WERI-Rb-1 (cell line): ENCODE measurements around the gene OR10H4.

Experiments used
- DNase-seq: peaks from one replicate; pipeline ENCODE4 v3.0.0-alpha.2; 2020
- H3K27ac ChIP-seq: fragments of 250-450 bp; sonication (Bioruptor Pico); 2 replicates; pipeline ENCODE4 v1.5.1; 2020; ENCODE audit warnings: mild to moderate bottlenecking, moderate library complexity
- H3K27me3 ChIP-seq: fragments of 250-450 bp; sonication (Bioruptor Pico); 2 replicates; pipeline ENCODE4 v1.5.1; 2021; ENCODE audit warnings: mild to moderate bottlenecking, low read depth, moderate library complexity; ENCODE audit not compliant: insufficient read depth, severe bottlenecking
- H3K36me3 ChIP-seq: fragments of 250-450 bp; sonication (Bioruptor Pico); 2 replicates; pipeline ENCODE4 v1.5.1; 2020; ENCODE audit warnings: mild to moderate bottlenecking, moderate library complexity
- H3K4me3 ChIP-seq: 2 replicates; pipeline ENCODE4 v1.5.1; 2011; ENCODE audit warnings: low read depth, mild to moderate bottlenecking, control low read depth, low read length
- H3K9me3 ChIP-seq: fragments of 250-450 bp; sonication (Bioruptor Pico); 2 replicates; pipeline ENCODE4 v1.5.1; 2021; ENCODE audit warnings: mild to moderate bottlenecking, moderate library complexity; ENCODE audit not compliant: severe bottlenecking
- CTCF ChIP-seq: IDR thresholded peaks from 2 replicates; pipeline ENCODE4 v1.5.1; 2011; ENCODE audit warnings: low read depth, mild to moderate bottlenecking, control low read depth, inconsistent platforms, low read length

OR10H4 gene

GRCh38 chr19:15911599-15912235 is 37.1 kb upstream of the OR10H4 start:
- H3K27me3 ChIP-seq: peaks cover 44% of the 10 kb centered on the region
- no peak for DNase-seq
- no peak overlapping the region for H3K27ac ChIP-seq
- H3K36me3 ChIP-seq: no peaks in the 10 kb centered on the region
- peaks cover 8% of the 10 kb centered on the region for H3K9me3 ChIP-seq
- no peak for TF ChIP-seq CTCF
- H3K4me3 ChIP-seq: no peak overlapping the region

- TF ChIP-seq CTCF: no peak
- Histone ChIP-seq H3K27ac (no peak overlapping the region), H3K27me3 (peaks cover 44% of the 10 kb centered on the region), H3K36me3 (no peaks in the 10 kb centered on the region), H3K4me3 (no peak overlapping the region), H3K9me3 (peaks cover 8% of the 10 kb centered on the region)
- no peak for DNase-seq
Observed at GRCh38 chr19:15913384-15913783, 35.4 kb upstream of the OR10H4 start.

GRCh38 chr19:15913830-15914229 is 35.0 kb upstream of the OR10H4 start:
- TF ChIP-seq CTCF: no peak
- Histone ChIP-seq H3K9me3 (peaks cover 8% of the 10 kb centered on the region), H3K27me3 (peaks cover 44% of the 10 kb centered on the region), H3K36me3 (no peaks in the 10 kb centered on the region), H3K27ac (no peak overlapping the region), H3K4me3 (no peak overlapping the region)
- no peak for DNase-seq

- H3K27me3 ChIP-seq: peaks cover 46% of the 10 kb centered on the region
- no peak for DNase-seq
- peaks cover 8% of the 10 kb centered on the region for H3K9me3 ChIP-seq
- no peak for TF ChIP-seq CTCF
- no peak overlapping the region for H3K27ac ChIP-seq
- no peaks in the 10 kb centered on the region for H3K36me3 ChIP-seq
- no peak overlapping the region for H3K4me3 ChIP-seq
Observed at GRCh38 chr19:15915109-15915508, 33.7 kb upstream of the OR10H4 start.

GRCh38 chr19:15919243-15919642 is 29.6 kb upstream of the OR10H4 start:
- no peak for TF ChIP-seq CTCF
- H3K27ac ChIP-seq: no peak overlapping the region
- no peaks in the 10 kb centered on the region for H3K36me3 ChIP-seq
- no peak overlapping the region for H3K4me3 ChIP-seq
- DNase-seq: no peak
- H3K27me3 ChIP-seq: peaks cover 50% of the 10 kb centered on the region
- H3K9me3 ChIP-seq: peaks cover 8% of the 10 kb centered on the region

GRCh38 chr19:15922021-15922420 is 26.8 kb upstream of the OR10H4 start:
- DNase-seq: no peak
- no peak for TF ChIP-seq CTCF
- Histone ChIP-seq H3K27me3 (peaks cover 54% of the 10 kb centered on the region), H3K9me3 (peaks cover 3% of the 10 kb centered on the region), H3K27ac (no peak overlapping the region), H3K36me3 (no peaks in the 10 kb centered on the region), H3K4me3 (no peak overlapping the region)
